ENCODE results near the gene GORASP2.

The GORASP2 gene

GRCh38 chr2:171008550-171009205, 79.6 kb downstream of the GORASP2 start:
- no peak for DNase-seq

GRCh38 chr2:171009386-171009785, 80.3 kb downstream of the GORASP2 start:
- no peak for DNase-seq

- no peak for DNase-seq
Measured at GRCh38 chr2:171013851-171014250, 84.8 kb downstream of the GORASP2 start.

- DNase-seq, result no peak
Measured at GRCh38 chr2:171016125-171016524, 87.1 kb downstream of the GORASP2 start.

Measured in Kasumi-1 (cell line).